Esophagus squamous epithelium (tissue), 5 donors: ENCODE measurements around the gene OSBPL5. TPM values are rescaled to one million over a fixed set of nuclear protein-coding genes. Genes with fewer than 3 reads are reported as not detected.

ENCODE experiments used
- DNase-seq: peaks from one replicate; lab custom pipeline; 2025; lab: John Stamatoyannopoulos, UW
- H3K27ac ChIP-seq, 4 donors: fragments of 200-600 bp; sonication (generic); one replicate each; pipeline ENCODE4 v1.5.1; 2016 to 2019; ENCODE audit warnings: mild to moderate bottlenecking in 1 of 4
- H3K27me3 ChIP-seq, 4 donors: fragments of 200-600 bp; sonication (generic); 1 replicate in 3 of 4; 2 replicates in 1 of 4; pipeline versions ENCODE4 v1.5.1 to v1.6.0; 2017 to 2021; ENCODE audit warnings: antibody characterized with exemption in 1 of 4
- H3K36me3 ChIP-seq, 3 donors: fragments of 200-600 bp; sonication (generic); one replicate each; pipeline ENCODE4 v1.5.1; 2016 to 2019
- H3K4me1 ChIP-seq, 3 donors: fragments of 200-600 bp; sonication (generic); one replicate each; pipeline ENCODE4 v1.5.1; 2017 to 2019
- H3K4me3 ChIP-seq, 4 donors: fragments of 200-600 bp; sonication (generic); 1 replicate in 3 of 4; 2 replicates in 1 of 4; pipeline ENCODE4 v1.5.1; 2016 to 2019; ENCODE audit warnings: mild to moderate bottlenecking in 2 of 4, moderate library complexity in 1 of 4
- H3K9me3 ChIP-seq, 3 donors: fragments of 200-600 bp; sonication (generic); one replicate each; pipeline ENCODE4 v1.5.1; 2016 to 2019
- POLR2A ChIP-seq, 4 donors: fragments of 450-650 bp; IDR thresholded peaks; one replicate each; pipeline ENCODE4 v1.6.1; 2017; ENCODE audit warnings: antibody characterized with exemption in 4 of 4, mild to moderate bottlenecking in 4 of 4, moderate library complexity in 3 of 4
- WGBS, 2 donors: methylation state at CpG; one replicate each; pipeline ENCODE4 v1.1.5; 2018; 5-methylcytosine and 5-hydroxymethylcytosine counted together
- intact Hi-C: fragments of 100-400 bp; cut with DNase I; formaldehyde crosslinking; loops from one replicate; pipeline ENCODE4 v1.15.0; 2022
- total RNA-seq, 4 donors: library from RNA; depleted of rRNA; stranded (reverse); fragments of >200 nt; gene quantifications; one replicate each; pipeline ENCODE4 v1.1.0, GENCODE V29; 2016
- TF ChIP-seq, protein P1 (sequence below), 6 experiments: fragments of 450-650 bp in 4 of 6; fragments of 200-600 bp in 2 of 6; sonication (generic) in 2 of 6; IDR thresholded peaks; one replicate each; pipeline ENCODE4 v1.5.1; 2016 to 2019; ENCODE audit warnings: antibody characterized with exemption in 6 of 6, mild to moderate bottlenecking in 4 of 6, moderate library complexity in 4 of 6
- donor health status: DM: yes; HTN: yes; CAD: no.

OSBPL5 gene
- total RNA-seq, 4 donors from 2014 or later, result 11.9 to 30.9 (median 17.9) TPM

DNA sequence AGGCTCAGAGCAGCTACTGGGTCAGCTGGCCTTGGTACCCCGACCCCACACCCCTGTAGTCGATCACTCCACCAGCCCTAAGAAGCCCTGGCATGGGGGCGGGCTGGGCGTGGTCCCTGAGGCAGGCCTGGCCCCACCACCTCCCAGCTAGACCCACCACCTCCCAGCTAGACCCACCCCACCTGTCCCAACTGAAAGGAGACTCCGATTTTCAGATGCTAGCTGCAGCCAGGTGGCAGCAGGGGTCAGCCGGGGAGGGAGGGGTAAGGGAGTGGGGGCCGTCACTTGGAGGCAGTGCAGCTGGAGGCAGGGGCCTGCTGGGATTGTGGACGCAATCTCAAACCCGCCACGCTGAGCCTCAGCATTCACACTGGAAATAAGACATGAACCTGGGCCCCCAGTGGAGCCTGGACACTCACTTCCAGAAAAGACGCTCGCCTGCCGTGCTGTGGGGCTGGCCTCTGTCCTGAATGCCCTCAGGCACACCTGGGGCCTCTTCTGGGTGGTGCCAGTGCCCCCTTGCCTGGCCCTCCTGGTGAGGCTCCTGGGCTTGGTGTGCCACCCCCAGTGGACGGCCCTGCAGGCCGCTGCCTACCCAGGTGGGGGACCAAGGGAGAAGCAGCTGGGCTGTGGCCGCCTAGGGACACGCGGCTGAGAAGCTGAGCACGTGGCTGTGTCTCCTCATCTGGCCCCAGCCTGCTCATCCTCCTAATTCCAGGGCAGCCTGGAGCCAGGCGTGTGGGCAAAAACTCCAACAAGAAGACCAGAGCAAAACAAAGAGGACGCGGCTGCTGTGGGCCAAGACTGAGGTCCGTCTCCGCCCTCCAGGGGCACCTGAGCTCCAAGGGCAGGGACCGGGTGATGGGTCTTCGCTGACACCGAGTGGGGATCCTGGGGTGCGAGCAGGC, 26.7 kb downstream of the OSBPL5 start:
- 88 to 90% methylated on average over 8 of the region's 28 CpGs for WGBS, 2 donors
- no peak for DNase-seq

DNA sequence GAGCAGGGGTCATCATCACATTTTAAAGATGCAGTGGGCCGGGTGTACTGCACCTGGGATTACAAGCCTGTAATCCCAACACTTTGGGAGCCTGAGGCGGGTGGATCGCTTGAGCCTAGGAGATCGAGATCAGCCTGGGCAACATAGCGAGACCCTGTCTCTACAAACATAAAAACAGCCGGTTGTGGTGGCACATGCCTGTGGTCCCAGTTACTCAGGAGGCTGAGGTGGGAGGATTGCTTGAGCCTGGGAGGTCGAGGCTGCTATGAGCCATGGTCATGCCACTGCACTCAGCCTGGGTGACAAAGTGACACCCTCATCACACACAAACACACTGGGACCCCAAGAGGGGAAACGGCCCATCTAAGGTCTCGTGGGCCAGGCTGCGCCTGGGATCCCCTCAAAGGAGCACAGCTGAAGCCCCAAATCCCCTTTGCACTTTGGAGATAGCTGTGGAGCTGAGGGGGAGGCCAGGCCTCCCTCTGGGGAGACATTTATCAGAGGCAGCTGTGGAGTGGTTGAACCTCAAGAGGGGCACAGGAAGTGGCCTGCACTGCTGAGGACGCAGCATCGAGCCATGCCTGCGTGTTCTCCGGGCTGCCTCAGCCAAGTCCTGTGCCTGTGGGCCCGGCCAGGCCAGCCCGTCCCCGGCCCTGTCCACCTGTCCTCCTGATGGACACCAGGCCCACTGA, 27.5 kb downstream of the OSBPL5 start:
- no peak for TF ChIP-seq POLR2A (IDR thresholded peaks at IDR 0.05)
- TF ChIP-seq, protein P1, sequence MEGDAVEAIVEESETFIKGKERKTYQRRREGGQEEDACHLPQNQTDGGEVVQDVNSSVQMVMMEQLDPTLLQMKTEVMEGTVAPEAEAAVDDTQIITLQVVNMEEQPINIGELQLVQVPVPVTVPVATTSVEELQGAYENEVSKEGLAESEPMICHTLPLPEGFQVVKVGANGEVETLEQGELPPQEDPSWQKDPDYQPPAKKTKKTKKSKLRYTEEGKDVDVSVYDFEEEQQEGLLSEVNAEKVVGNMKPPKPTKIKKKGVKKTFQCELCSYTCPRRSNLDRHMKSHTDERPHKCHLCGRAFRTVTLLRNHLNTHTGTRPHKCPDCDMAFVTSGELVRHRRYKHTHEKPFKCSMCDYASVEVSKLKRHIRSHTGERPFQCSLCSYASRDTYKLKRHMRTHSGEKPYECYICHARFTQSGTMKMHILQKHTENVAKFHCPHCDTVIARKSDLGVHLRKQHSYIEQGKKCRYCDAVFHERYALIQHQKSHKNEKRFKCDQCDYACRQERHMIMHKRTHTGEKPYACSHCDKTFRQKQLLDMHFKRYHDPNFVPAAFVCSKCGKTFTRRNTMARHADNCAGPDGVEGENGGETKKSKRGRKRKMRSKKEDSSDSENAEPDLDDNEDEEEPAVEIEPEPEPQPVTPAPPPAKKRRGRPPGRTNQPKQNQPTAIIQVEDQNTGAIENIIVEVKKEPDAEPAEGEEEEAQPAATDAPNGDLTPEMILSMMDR (IDR thresholded peaks at IDR 0.05), result no peak

More for the DNA sequence above, 26.7 kb downstream of the OSBPL5 start:
- Histone ChIP-seq H3K27ac (no peak overlapping the region), H3K4me3 (no peak overlapping the region), H3K4me1 (peaks cover 0 to 57% (median 3%) of the 10 kb centered on the region in 3 donors), H3K27me3 (no peaks in the 10 kb centered on the region), H3K9me3 (no peaks in the 10 kb centered on the region), H3K36me3 (no peaks in the 10 kb centered on the region)
- intact Hi-C loops, result no loop called here
- TF ChIP-seq, protein P1 (IDR thresholded peaks at IDR 0.05), result no peak
- TF ChIP-seq POLR2A (IDR thresholded peaks at IDR 0.05), result no peak

DNA sequence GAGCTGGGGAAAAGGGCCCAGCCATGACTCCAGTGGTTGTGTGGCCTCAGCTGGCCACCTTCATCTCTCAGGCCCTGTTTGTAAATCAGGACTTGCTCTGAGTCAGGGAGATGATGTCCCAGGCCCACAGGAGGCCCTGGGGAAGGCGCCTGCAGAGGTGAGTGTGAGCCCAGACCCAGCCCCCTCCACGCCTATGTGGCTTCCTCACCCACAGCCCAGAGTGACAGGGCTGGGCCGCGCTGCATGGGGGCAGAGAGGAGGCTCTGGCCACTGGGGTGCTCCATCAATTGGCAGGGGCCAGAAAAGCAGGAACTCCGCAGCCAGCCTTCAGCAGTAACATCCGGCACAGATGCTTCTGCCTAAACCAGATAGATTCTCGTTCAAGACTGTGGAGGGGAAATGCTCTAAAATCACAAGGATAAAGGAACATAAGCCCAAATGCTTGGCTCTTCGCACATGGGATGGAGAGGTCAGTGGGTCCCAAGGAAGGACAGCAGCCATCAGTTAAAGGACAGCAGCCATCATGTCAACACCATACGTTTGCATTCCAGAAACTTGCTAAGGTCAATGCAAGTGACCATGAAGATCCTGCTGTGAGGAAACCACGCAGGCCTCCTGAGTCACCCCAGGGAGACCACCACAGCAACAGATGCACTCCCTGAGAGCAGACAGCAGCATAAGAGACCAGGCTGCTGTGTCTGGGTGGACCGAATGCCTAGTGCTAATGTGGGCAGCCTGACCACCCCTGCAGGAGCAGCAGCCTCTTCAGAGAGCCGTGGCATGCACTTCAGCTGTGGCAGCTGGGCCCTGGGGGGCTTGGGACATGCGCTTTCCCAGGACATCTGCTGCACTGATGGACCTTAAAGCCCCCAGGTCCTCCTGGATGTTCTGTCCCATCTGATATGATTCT, 28.3 kb downstream of the OSBPL5 start:
- TF ChIP-seq, protein P1 (IDR thresholded peaks at IDR 0.05), result no peak
- TF ChIP-seq POLR2A (IDR thresholded peaks at IDR 0.05), result no peak
- intact Hi-C loops, result no loop called here
- Histone ChIP-seq H3K27ac (no peak overlapping the region), H3K4me1 (peaks cover 0 to 53% (median 3%) of the 10 kb centered on the region in 3 donors), H3K27me3 (no peaks in the 10 kb centered on the region), H3K4me3 (no peak overlapping the region), H3K36me3 (peaks cover 0 to 4% (median 0%) of the 10 kb centered on the region in 3 donors), H3K9me3 (no peaks in the 10 kb centered on the region)
- DNase-seq, result no peak
- WGBS, 2 donors, result 39 to 90% methylated on average over 7 to 8 of the region's 13 CpGs

More for the DNA sequence above, 27.5 kb downstream of the OSBPL5 start:
- no peaks in the 10 kb centered on the region for H3K27me3 ChIP-seq
- no peak for DNase-seq
- peaks cover 0 to 4% (median 0%) of the 10 kb centered on the region in 3 donors for H3K36me3 ChIP-seq
- no peak overlapping the region for H3K4me3 ChIP-seq
- WGBS, 2 donors, result 75 to 100% methylated on average over 3 to 5 of the region's 17 CpGs
- no peak overlapping the region for H3K27ac ChIP-seq
- intact Hi-C loops, result no loop called here
- peaks cover 0 to 53% (median 3%) of the 10 kb centered on the region in 3 donors for H3K4me1 ChIP-seq
- H3K9me3 ChIP-seq, result no peaks in the 10 kb centered on the region

DNA sequence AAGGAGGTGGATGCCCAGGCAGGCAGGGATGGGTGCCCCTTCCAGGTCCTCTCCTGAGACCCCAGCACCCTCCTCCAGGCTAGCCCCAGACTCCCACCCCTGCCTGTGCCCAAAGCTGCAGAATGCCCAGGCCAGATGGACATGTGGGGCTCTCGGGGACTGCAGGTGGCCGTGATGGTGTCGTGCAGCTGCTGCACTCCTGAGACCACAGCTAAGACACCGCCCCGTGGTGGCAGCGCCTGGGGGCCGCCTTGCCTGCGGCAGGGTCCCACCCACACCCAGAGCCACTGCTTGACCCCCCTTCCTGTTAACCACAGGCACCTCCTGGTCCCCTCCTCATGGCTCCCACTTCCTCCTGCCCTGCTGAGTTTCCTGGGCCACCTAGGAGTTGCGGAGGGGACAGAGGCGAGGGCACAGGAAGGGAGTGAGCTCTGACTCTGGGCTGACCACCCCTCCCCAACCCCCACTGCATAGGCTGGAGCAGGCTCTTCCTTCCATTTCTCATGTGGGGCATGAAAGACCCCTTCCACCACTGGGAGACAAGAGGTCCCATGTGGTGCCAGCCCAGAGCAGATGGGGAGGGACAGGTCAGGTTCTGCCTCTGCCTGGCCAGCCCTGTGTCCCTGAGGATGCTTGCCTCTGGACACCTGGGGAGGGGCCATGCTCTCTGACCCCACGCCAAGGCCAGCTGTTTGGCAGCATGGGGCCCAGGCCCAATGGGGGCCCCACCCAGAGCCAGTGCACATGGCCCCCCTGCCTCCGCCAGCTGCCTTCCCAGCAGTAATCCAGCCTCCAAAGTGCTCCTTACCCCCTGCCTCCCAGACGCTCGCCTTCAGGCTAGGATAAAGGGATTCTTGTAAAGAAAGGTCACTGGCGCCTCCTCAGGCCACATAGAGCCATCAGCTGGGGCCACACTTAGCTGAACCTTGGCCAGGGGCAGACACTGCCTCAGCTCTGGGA, 29.3 kb downstream of the OSBPL5 start:
- intact Hi-C loops, result no loop called here
- peaks cover 0 to 4% (median 0%) of the 10 kb centered on the region in 3 donors for H3K36me3 ChIP-seq
- H3K27me3 ChIP-seq, result no peaks in the 10 kb centered on the region
- no peaks in the 10 kb centered on the region for H3K9me3 ChIP-seq
- peak overlapping the region in 1 of 4 donors; percentile 5 for H3K27ac ChIP-seq
- WGBS, 2 donors, result 60% methylated on average over 1 of the region's 15 CpGs; no CpG with 5 or more reads in 1 of the 2 donors
- no peak for DNase-seq
- peaks cover 3 to 55% (median 7%) of the 10 kb centered on the region in 3 donors for H3K4me1 ChIP-seq
- no peak for TF ChIP-seq POLR2A (IDR thresholded peaks at IDR 0.05)
- TF ChIP-seq, protein P1 (IDR thresholded peaks at IDR 0.05), result no peak
- H3K4me3 ChIP-seq, result no peak overlapping the region
